ENCODE measurements around the gene MED13L. TPM values are rescaled to one million over a fixed set of nuclear protein-coding genes. Genes with fewer than 3 reads are reported as not detected.

MED13L gene
- total and polyA plus RNA-seq, 4 donors = 7.9 to 94.0 (median 37.7) TPM

GRCh38 chr12:116291218-116291617 lies 13.7 kb upstream of the MED13L start:
- TF ChIP-seq MAX (IDR thresholded peaks at IDR 0.05) = no peak
- TF ChIP-seq CTCF (IDR thresholded peaks at IDR 0.05; ENCODE audit: low read depth, low read length, missing input control) = no peak
- no peak for TF ChIP-seq NR2F2 (IDR thresholded peaks at IDR 0.05)
- no peak for TF ChIP-seq FOXA1 (IDR thresholded peaks at IDR 0.05)
- TF ChIP-seq RXRA (IDR thresholded peaks at IDR 0.05) = no peak
- TF ChIP-seq FOXA2 (IDR thresholded peaks at IDR 0.05) = no peak
- no peak for TF ChIP-seq ATF3 (IDR thresholded peaks at IDR 0.05)
- TF ChIP-seq REST (IDR thresholded peaks at IDR 0.05) = no peak
- no peak for TF ChIP-seq SP1 (IDR thresholded peaks at IDR 0.05)
- TF ChIP-seq GABPA (IDR thresholded peaks at IDR 0.05 in 1 of 2, conservative IDR thresholded peaks at IDR 0.05 in 1 of 2) = no peak
- no peak for TF ChIP-seq YY1 (IDR thresholded peaks at IDR 0.05)
- TF ChIP-seq JUND (IDR thresholded peaks at IDR 0.05) = no peak
- no peak for TF ChIP-seq ZBTB33 (IDR thresholded peaks at IDR 0.05)
- no peak for TF ChIP-seq RAD21 (IDR thresholded peaks at IDR 0.05)
- Histone ChIP-seq H3K36me3 (ENCODE audit: control insufficient read depth in 4 of 4, insufficient read depth in 3 of 4, low read depth in 1 of 4, low read length in 3 of 4) (no peaks in the 10 kb centered on the region), H3K4me3 (ENCODE audit: low read depth in 1 of 3, low read length in 3 of 3) (no peak overlapping the region), H3K9me3 (ENCODE audit: control insufficient read depth in 4 of 4, low read length in 3 of 4) (no peaks in the 10 kb centered on the region), H3K9ac (ENCODE audit: low read depth in 1 of 2, low read length in 2 of 2) (no peak overlapping the region), H3K4me1 (ENCODE audit: control insufficient read depth in 4 of 4, insufficient read depth in 4 of 4, low read length in 3 of 4) (no peaks in the 10 kb centered on the region), H3K27me3 (ENCODE audit: control insufficient read depth in 4 of 4, insufficient read depth in 4 of 4, low read length in 3 of 4) (no peaks in the 10 kb centered on the region), H3K27ac (ENCODE audit: low read depth in 1 of 2, low read length in 2 of 2) (no peak overlapping the region)
- 80% methylated on average over 3 of the region's 3 CpGs for WGBS
- no peak for DNase-seq (ENCODE audit: low spot score)

GRCh38 chr12:116288735-116289134 lies 11.2 kb upstream of the MED13L start:
- WGBS = 97% methylated on average over 3 of the region's 3 CpGs
- no peak overlapping the region for H3K27ac ChIP-seq (ENCODE audit: low read depth in 1 of 2, low read length in 2 of 2)

More at GRCh38 chr12:116288735-116289134, 11.2 kb upstream of the MED13L start:
- H3K27me3 ChIP-seq (ENCODE audit: control insufficient read depth in 4 of 4, insufficient read depth in 4 of 4, low read length in 3 of 4) = no peaks in the 10 kb centered on the region
- no peak for TF ChIP-seq HNF4G (IDR thresholded peaks at IDR 0.05)
- no peak for DNase-seq (ENCODE audit: low spot score)
- H3K9ac ChIP-seq (ENCODE audit: low read depth in 1 of 2, low read length in 2 of 2) = no peak overlapping the region
- no peaks in the 10 kb centered on the region for H3K9me3 ChIP-seq (ENCODE audit: control insufficient read depth in 4 of 4, low read length in 3 of 4)
- H3K36me3 ChIP-seq (ENCODE audit: control insufficient read depth in 4 of 4, insufficient read depth in 3 of 4, low read depth in 1 of 4, low read length in 3 of 4) = no peaks in the 10 kb centered on the region
- no peak overlapping the region for H3K4me3 ChIP-seq (ENCODE audit: low read depth in 1 of 3, low read length in 3 of 3)
- no peaks in the 10 kb centered on the region for H3K4me1 ChIP-seq (ENCODE audit: control insufficient read depth in 4 of 4, insufficient read depth in 4 of 4, low read length in 3 of 4)
